K562 (cell line): Measurements from ENCODE around the gene HAP1. TPM values are rescaled to one million over a fixed set of nuclear protein-coding genes. Genes with fewer than 3 reads are reported as not detected.

Experiments
- CBX1 ChIP-seq: sonication (generic); IDR thresholded peaks from 2 replicates; pipeline ENCODE4 v1.6.1; 2016; ENCODE audit warnings: antibody characterized with exemption, low read depth, mild to moderate bottlenecking
- EP300 ChIP-seq: IDR thresholded peaks from 2 replicates; pipeline ENCODE4 v1.6.1; 2012; ENCODE audit warnings: low read length, improper control_type of control experiment
- ILK ChIP-seq: fragments of 450-650 bp; IDR thresholded peaks from 2 replicates; pipeline ENCODE4 v1.6.1; 2016; ENCODE audit warnings: missing genetic modification characterization, low read depth, mild to moderate bottlenecking, missing compliant biosample characterization, moderate library complexity, borderline replicate concordance
- NUFIP1 ChIP-seq: fragments of 450-650 bp; IDR thresholded peaks from 2 replicates; pipeline ENCODE4 v1.6.1; 2018; ENCODE audit not compliant: partially characterized antibody
- ZFP30 ChIP-seq: fragments of 250-450 bp; sonication (Bioruptor Pico); IDR thresholded peaks from 2 replicates; pipeline ENCODE4 v1.8.0; 2022; ENCODE audit warnings: moderate library complexity, mild to moderate bottlenecking, inconsistent platforms, borderline replicate concordance
- ZFPM2 ChIP-seq: fragments of 250-450 bp; sonication (Bioruptor Pico); IDR thresholded peaks from 2 replicates; pipeline ENCODE4 v1.5.1; 2022; ENCODE audit warnings: mild to moderate bottlenecking
- ZNF316 ChIP-seq: fragments of 450-650 bp; IDR thresholded peaks from 2 replicates; pipeline ENCODE4 v1.6.1; 2016
- ZNF445 ChIP-seq: fragments of 250-450 bp; sonication (Bioruptor Pico); IDR thresholded peaks from 2 replicates; pipeline ENCODE4 v1.4.0; 2020; ENCODE audit warnings: low read depth, mild to moderate bottlenecking, moderate library complexity
- polyA plus RNA-seq, 8 experiments: library from polyadenylated mRNA; depleted of rRNA in 4 of 8; stranded (reverse) in 5 of 8; unstranded in 3 of 8; fragments of >200 nt; fragmentation: Nextera tagmentation in 2 of 8; fragmentation: Illumina TruSeq in 1 of 8; extraction: Ambion mirVana in 2 of 8; extraction: Trizol in 1 of 8; gene quantifications; 2 replicates each; pipeline versions ENCODE4 v1.2.1 to v1.2.3, GENCODE V29; 2011 to 2014; ENCODE audit warnings: inconsistent platforms in 1 of 8, missing spikeins in 1 of 8
- total RNA-seq, 7 experiments: library from RNA; depleted of rRNA in 6 of 7; stranded (reverse); fragments of >200 nt in 6 of 7; fragmentation: Illumina TruSeq in 2 of 7; extraction: Trizol in 2 of 7; gene quantifications; 2 replicates each; pipeline versions ENCODE4 v1.2.1 to v1.2.3, GENCODE V29; 2011 to 2021; ENCODE audit warnings: low replicate concordance in 1 of 7
- TF ChIP-seq, protein P1 (sequence below): sonication (generic); formaldehyde crosslinking; IDR thresholded peaks from 2 replicates; pipeline ENCODE4 v1.8.1; 2022; ENCODE audit warnings: missing genetic modification reagents
- TF ChIP-seq, protein P2 (sequence below): fragments of 250-450 bp; sonication (Bioruptor Pico); IDR thresholded peaks from 2 replicates; pipeline ENCODE4 v1.5.0; 2020; ENCODE audit warnings: mild to moderate bottlenecking, borderline replicate concordance
- TF ChIP-seq, protein P3 (sequence below): fragments of 450-650 bp; IDR thresholded peaks from 2 replicates; pipeline ENCODE4 v1.7.0; 2016; ENCODE audit warnings: borderline replicate concordance
- TF ChIP-seq, protein P4 (sequence below): sonication (generic); formaldehyde crosslinking; IDR thresholded peaks from 2 replicates; pipeline ENCODE4 v1.8.1; 2023; ENCODE audit warnings: missing genetic modification reagents, mild to moderate bottlenecking, borderline replicate concordance
- TF ChIP-seq, protein P5 (sequence below): fragments of 450-650 bp; formaldehyde crosslinking; IDR thresholded peaks from 2 replicates; pipeline ENCODE4 v1.4.0; 2020; ENCODE audit warnings: mild to moderate bottlenecking, moderate library complexity

HAP1 gene
- total and polyA plus RNA-seq, 9 of the 15 experiments (the other 6 are each of a cell fraction or from before 2014, with no cell fraction given) = under 0.01 to 0.09 (median 0.04) TPM; not detected in 6

DNA sequence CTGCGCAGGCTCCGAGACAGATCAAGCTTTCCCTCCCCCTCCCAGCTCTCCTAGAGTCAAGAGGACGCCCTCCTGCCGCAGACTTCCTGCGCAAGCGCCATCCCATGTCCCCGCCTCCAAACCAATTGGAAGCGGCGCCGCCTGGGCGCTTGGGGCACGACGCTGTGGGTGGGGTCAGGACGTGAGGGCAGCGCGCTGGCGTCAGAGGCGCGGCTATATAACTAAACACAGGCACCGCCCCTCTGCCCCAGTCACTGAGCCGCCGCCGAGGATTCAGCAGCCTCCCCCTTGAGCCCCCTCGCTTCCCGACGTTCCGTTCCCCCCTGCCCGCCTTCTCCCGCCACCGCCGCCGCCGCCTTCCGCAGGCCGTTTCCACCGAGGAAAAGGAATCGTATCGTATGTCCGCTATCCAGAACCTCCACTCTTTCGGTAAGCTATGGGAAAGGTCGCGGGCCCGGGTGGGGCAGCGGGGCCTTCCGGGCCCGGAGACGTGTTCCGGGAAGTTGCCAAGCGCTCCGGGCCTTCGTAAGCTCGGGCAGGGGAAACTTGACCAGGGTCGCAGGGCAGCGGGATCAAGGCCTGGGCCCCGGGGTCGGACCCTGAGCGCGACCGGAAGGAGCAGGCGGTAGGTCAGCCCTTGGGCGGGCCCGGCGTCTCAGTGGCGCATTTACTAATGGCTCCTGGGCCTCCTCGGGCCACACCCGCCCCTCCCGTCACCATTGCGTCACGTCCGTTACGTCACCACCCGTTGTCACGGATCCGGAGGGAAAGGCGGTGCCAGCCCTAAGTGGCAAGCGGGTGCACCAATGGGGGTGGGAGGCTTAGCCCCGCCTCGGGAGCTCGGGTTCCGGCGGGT, 45.6 kb downstream of the HAP1 start, which contains the start of gene EIF1 (continued):
- TF ChIP-seq, protein P1, sequence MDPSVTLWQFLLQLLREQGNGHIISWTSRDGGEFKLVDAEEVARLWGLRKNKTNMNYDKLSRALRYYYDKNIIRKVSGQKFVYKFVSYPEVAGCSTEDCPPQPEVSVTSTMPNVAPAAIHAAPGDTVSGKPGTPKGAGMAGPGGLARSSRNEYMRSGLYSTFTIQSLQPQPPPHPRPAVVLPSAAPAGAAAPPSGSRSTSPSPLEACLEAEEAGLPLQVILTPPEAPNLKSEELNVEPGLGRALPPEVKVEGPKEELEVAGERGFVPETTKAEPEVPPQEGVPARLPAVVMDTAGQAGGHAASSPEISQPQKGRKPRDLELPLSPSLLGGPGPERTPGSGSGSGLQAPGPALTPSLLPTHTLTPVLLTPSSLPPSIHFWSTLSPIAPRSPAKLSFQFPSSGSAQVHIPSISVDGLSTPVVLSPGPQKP (CRISPR knock-in tag) = no peak
- TF ChIP-seq, protein P2, sequence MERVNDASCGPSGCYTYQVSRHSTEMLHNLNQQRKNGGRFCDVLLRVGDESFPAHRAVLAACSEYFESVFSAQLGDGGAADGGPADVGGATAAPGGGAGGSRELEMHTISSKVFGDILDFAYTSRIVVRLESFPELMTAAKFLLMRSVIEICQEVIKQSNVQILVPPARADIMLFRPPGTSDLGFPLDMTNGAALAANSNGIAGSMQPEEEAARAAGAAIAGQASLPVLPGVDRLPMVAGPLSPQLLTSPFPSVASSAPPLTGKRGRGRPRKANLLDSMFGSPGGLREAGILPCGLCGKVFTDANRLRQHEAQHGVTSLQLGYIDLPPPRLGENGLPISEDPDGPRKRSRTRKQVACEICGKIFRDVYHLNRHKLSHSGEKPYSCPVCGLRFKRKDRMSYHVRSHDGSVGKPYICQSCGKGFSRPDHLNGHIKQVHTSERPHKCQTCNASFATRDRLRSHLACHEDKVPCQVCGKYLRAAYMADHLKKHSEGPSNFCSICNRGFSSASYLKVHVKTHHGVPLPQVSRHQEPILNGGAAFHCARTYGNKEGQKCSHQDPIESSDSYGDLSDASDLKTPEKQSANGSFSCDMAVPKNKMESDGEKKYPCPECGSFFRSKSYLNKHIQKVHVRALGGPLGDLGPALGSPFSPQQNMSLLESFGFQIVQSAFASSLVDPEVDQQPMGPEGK (CRISPR knock-in tag) = peak; percentile 75; the same call in 1 of the 2 replicates
- TF ChIP-seq ZFP30 (CRISPR knock-in tag) (no peak), ZFPM2 (peak; percentile 96; the same call in 1 of the 2 replicates), ZNF316 (peak; percentile 9; the same call in 1 of the 2 replicates), ZNF445 (CRISPR knock-in tag) (no peak), NUFIP1 (no peak), EP300 (peak; percentile 59), ILK (no peak), CBX1 (peak; percentile 91)
- TF ChIP-seq, protein P3, sequence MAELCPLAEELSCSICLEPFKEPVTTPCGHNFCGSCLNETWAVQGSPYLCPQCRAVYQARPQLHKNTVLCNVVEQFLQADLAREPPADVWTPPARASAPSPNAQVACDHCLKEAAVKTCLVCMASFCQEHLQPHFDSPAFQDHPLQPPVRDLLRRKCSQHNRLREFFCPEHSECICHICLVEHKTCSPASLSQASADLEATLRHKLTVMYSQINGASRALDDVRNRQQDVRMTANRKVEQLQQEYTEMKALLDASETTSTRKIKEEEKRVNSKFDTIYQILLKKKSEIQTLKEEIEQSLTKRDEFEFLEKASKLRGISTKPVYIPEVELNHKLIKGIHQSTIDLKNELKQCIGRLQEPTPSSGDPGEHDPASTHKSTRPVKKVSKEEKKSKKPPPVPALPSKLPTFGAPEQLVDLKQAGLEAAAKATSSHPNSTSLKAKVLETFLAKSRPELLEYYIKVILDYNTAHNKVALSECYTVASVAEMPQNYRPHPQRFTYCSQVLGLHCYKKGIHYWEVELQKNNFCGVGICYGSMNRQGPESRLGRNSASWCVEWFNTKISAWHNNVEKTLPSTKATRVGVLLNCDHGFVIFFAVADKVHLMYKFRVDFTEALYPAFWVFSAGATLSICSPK = no peak; the same call in 1 of the 2 replicates
- TF ChIP-seq, protein P4, sequence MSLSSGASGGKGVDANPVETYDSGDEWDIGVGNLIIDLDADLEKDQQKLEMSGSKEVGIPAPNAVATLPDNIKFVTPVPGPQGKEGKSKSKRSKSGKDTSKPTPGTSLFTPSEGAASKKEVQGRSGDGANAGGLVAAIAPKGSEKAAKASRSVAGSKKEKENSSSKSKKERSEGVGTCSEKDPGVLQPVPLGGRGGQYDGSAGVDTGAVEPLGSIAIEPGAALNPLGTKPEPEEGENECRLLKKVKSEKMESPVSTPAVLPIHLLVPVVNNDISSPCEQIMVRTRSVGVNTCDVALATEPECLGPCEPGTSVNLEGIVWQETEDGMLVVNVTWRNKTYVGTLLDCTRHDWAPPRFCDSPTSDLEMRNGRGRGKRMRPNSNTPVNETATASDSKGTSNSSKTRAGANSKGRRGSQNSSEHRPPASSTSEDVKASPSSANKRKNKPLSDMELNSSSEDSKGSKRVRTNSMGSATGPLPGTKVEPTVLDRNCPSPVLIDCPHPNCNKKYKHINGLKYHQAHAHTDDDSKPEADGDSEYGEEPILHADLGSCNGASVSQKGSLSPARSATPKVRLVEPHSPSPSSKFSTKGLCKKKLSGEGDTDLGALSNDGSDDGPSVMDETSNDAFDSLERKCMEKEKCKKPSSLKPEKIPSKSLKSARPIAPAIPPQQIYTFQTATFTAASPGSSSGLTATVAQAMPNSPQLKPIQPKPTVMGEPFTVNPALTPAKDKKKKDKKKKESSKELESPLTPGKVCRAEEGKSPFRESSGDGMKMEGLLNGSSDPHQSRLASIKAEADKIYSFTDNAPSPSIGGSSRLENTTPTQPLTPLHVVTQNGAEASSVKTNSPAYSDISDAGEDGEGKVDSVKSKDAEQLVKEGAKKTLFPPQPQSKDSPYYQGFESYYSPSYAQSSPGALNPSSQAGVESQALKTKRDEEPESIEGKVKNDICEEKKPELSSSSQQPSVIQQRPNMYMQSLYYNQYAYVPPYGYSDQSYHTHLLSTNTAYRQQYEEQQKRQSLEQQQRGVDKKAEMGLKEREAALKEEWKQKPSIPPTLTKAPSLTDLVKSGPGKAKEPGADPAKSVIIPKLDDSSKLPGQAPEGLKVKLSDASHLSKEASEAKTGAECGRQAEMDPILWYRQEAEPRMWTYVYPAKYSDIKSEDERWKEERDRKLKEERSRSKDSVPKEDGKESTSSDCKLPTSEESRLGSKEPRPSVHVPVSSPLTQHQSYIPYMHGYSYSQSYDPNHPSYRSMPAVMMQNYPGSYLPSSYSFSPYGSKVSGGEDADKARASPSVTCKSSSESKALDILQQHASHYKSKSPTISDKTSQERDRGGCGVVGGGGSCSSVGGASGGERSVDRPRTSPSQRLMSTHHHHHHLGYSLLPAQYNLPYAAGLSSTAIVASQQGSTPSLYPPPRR (CRISPR knock-in tag) = no peak
- TF ChIP-seq, protein P5, sequence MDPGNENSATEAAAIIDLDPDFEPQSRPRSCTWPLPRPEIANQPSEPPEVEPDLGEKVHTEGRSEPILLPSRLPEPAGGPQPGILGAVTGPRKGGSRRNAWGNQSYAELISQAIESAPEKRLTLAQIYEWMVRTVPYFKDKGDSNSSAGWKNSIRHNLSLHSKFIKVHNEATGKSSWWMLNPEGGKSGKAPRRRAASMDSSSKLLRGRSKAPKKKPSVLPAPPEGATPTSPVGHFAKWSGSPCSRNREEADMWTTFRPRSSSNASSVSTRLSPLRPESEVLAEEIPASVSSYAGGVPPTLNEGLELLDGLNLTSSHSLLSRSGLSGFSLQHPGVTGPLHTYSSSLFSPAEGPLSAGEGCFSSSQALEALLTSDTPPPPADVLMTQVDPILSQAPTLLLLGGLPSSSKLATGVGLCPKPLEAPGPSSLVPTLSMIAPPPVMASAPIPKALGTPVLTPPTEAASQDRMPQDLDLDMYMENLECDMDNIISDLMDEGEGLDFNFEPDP (CRISPR knock-in tag) = peak; percentile 10; the same call in 1 of the 2 replicates
